OCI-LY7 (cell line): ENCODE measurements around the gene UBE2G2. TPM values are rescaled to one million over a fixed set of nuclear protein-coding genes. Genes with fewer than 3 reads are reported as not detected.

Experiments used
- BruUV-seq: library from RNA; stranded (reverse); fragments of 400-500 nt; replicated peaks from 2 replicates; lab custom pipeline; 2021; lab: Mats Ljungman, UMichigan
- CTCF ChIA-PET: fragments of 300-600 bp; sonication (Branson Sonifier 250); formaldehyde crosslinking; loops from one replicate; lab custom pipeline; 2022; ENCODE audit warnings: antibody characterized with exemption; ENCODE audit not compliant: unreplicated experiment; lab: Charles Lee
- POLR2A ChIA-PET: fragments of 300-600 bp; sonication (Branson Sonifier 250); formaldehyde crosslinking; loops from one replicate; lab custom pipeline; 2022; ENCODE audit warnings: antibody characterized with exemption; lab: Charles Lee
- DNase-seq: peaks from one replicate; pipeline ENCODE4 v3.0.0-alpha.2; 2015; ENCODE audit warnings: low spot score
- H2AFZ ChIP-seq: fragments of 200-600 bp; sonication (generic), shearing (Covaris generic); 2 replicates; pipeline ENCODE4 v1.6.1; 2014; ENCODE audit warnings: mild to moderate bottlenecking, antibody characterized with exemption, low read length, moderate library complexity
- H3K27ac ChIP-seq: fragments of 200-600 bp; sonication (generic); 2 replicates; pipeline ENCODE4 v1.5.1; 2014; ENCODE audit warnings: mixed run types, low read depth, mild to moderate bottlenecking, moderate library complexity, low read length, inconsistent platforms; ENCODE audit not compliant: poor library complexity, severe bottlenecking
- H3K36me3 ChIP-seq: fragments of 200-600 bp; sonication (generic); 2 replicates; pipeline ENCODE4 v1.6.1; 2014; ENCODE audit warnings: mild to moderate bottlenecking, antibody characterized with exemption, low read length, moderate library complexity, mixed read lengths; ENCODE audit not compliant: insufficient read depth
- H3K4me1 ChIP-seq: fragments of 200-600 bp; sonication (generic); 2 replicates; pipeline ENCODE4 v1.5.1; 2014; ENCODE audit warnings: mild to moderate bottlenecking, low read length; ENCODE audit not compliant: insufficient read depth, poor library complexity, severe bottlenecking
- H3K4me2 ChIP-seq: fragments of 200-600 bp; sonication (generic); 2 replicates; pipeline ENCODE4 v1.6.1; 2014; ENCODE audit warnings: mild to moderate bottlenecking, low read length
- H3K4me3 ChIP-seq: fragments of 200-600 bp; sonication (generic); 2 replicates; pipeline ENCODE4 v1.5.1; 2014; ENCODE audit warnings: mild to moderate bottlenecking, low read depth, low read length; ENCODE audit not compliant: poor library complexity, severe bottlenecking
- H3K79me2 ChIP-seq: fragments of 200-600 bp; sonication (generic); 2 replicates; pipeline ENCODE4 v1.6.1; 2016; ENCODE audit warnings: low read depth, mild to moderate bottlenecking, low read length, moderate library complexity, mixed read lengths; ENCODE audit not compliant: insufficient read depth
- H3K9me2 ChIP-seq: fragments of 200-600 bp; sonication (generic); 2 replicates; pipeline ENCODE4 v1.6.1; 2016; ENCODE audit warnings: mild to moderate bottlenecking, low read length, mixed read lengths; ENCODE audit not compliant: insufficient read depth
- H3K9me3 ChIP-seq: fragments of 200-600 bp; sonication (generic); 2 replicates; pipeline ENCODE4 v1.6.1; 2014; ENCODE audit warnings: mild to moderate bottlenecking, mixed run types, low read length, mixed read lengths
- H4K20me1 ChIP-seq: fragments of 200-600 bp; sonication (generic); 2 replicates; pipeline ENCODE4 v1.6.1; 2014; ENCODE audit warnings: mild to moderate bottlenecking, antibody characterized with exemption, low read length, moderate library complexity, mixed read lengths; ENCODE audit not compliant: insufficient read depth
- EZH2phosphoT487 ChIP-seq: fragments of 200-600 bp; sonication (generic); IDR thresholded peaks from 2 replicates; pipeline ENCODE4 v1.6.1; 2018; ENCODE audit warnings: low read depth, borderline replicate concordance, mild to moderate bottlenecking, mixed run types, antibody characterized with exemption, low read length, moderate library complexity, mixed read lengths
- intact Hi-C: fragments of 100-400 bp; cut with micrococcal nuclease; formaldehyde crosslinking; loops from one replicate; pipeline ENCODE4 v1.10.0; 2022; ENCODE audit not compliant: unreplicated experiment
- total RNA-seq, 2 experiments: library from RNA; depleted of rRNA in 1 of 2; stranded (reverse); fragments of >200 nt in 1 of 2; shearing (Covaris generic) in 1 of 2; gene quantifications; 2 replicates each; pipeline ENCODE4 v1.2.3, GENCODE V29; 2014 to 2022
- TF ChIP-seq, protein P1 (sequence below): fragments of 200-600 bp; sonication (generic); conservative IDR thresholded peaks from 2 replicates; pipeline ENCODE4 v1.5.1; 2014; ENCODE audit warnings: mild to moderate bottlenecking, antibody characterized with exemption, low read length, moderate library complexity, mixed read lengths

UBE2G2 gene
- total RNA-seq, 2 experiments from 2014 or later = 104 to 141 TPM

DNA sequence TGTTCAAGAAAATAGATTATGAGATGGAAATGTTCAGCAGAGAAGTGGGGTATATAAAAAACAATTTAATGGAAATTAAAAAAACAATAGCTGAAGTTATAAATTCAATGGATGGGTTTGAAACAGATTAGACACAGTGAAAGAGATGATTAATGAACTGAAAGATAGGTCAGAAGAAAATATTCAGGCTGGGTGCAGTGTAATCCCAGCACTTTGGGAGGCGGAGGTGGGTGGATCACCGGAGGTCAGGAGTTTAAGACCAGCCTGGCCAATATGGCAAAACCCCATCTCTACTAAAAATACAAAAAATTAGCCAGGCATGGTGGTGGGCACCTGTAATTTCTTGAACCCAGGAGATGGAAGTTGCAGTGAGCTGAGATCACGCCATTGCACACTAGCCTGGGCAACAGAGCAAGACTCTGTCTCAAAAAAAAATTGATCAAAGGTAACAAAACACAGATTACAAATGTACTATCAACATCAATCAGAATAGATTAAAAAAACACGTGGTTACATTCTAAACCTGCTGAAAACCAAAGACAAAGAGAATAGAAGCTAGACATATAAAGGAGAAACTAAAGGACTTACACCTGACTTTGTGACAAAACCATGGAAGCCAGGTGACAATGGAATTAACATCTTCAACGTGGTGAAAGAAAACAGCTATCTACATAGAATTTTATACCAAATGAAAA is 21.0 kb upstream of the UBE2G2 start:
- no TSS peak for BruUV-seq
- POLR2A ChIA-PET = no interaction called here
- TF ChIP-seq, protein P1, sequence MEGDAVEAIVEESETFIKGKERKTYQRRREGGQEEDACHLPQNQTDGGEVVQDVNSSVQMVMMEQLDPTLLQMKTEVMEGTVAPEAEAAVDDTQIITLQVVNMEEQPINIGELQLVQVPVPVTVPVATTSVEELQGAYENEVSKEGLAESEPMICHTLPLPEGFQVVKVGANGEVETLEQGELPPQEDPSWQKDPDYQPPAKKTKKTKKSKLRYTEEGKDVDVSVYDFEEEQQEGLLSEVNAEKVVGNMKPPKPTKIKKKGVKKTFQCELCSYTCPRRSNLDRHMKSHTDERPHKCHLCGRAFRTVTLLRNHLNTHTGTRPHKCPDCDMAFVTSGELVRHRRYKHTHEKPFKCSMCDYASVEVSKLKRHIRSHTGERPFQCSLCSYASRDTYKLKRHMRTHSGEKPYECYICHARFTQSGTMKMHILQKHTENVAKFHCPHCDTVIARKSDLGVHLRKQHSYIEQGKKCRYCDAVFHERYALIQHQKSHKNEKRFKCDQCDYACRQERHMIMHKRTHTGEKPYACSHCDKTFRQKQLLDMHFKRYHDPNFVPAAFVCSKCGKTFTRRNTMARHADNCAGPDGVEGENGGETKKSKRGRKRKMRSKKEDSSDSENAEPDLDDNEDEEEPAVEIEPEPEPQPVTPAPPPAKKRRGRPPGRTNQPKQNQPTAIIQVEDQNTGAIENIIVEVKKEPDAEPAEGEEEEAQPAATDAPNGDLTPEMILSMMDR = no peak
- no peak for TF ChIP-seq EZH2phosphoT487

DNA sequence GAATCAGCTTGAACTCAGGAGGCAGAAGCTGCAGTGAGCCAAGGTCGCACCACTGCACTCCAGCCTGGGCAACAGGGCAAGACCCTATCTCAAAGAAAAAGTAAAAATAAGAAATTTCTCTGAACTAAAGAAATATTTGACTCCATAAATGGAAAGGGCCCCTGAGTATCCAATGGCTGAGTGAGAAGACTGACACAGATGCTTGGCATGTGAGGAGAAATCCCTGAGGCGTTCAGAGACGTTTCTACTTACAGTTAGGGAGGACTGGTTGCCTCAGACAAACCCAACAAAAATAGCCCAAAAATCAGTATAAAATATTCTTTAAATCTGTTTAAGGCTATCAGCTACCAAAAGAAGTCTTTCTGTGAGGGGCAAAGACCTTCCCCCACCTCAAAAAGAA is 19.2 kb upstream of the UBE2G2 start:
- H3K9me2 ChIP-seq = no peaks in the 10 kb centered on the region
- peaks cover 15% of the 10 kb centered on the region for H3K9me3 ChIP-seq
- ChIA-PET CTCF (no interaction called here), POLR2A (interaction anchor here (0.6 kb wide), 1 partner anchor 53 kb away, joined by 5 read pairs; the partner anchor contains the start of gene PTTG1IP)
- peaks cover 11% of the 10 kb centered on the region; the same call in 1 of the 2 replicates for H3K79me2 ChIP-seq
- no peak overlapping the region for H3K4me2 ChIP-seq
- intact Hi-C loops = no loop called here
- BruUV-seq = no TSS peak
- peaks cover 6% of the 10 kb centered on the region for H3K4me1 ChIP-seq
- H3K27ac ChIP-seq = no peak overlapping the region
- no peak overlapping the region for H2AFZ ChIP-seq
- H3K4me3 ChIP-seq = no peak overlapping the region
- H3K36me3 ChIP-seq = no peaks in the 10 kb centered on the region
- H4K20me1 ChIP-seq = peaks cover 4% of the 10 kb centered on the region; the same call in 1 of the 2 replicates
- DNase-seq = no peak
- TF ChIP-seq EZH2phosphoT487 = no peak
- TF ChIP-seq, protein P1 = no peak

More for the DNA sequence above, 21.0 kb upstream of the UBE2G2 start:
- intact Hi-C loops = no loop called here
- H4K20me1 ChIP-seq = no peaks in the 10 kb centered on the region
- peaks cover 15% of the 10 kb centered on the region for H3K9me3 ChIP-seq
- CTCF ChIA-PET = no interaction called here
- no peaks in the 10 kb centered on the region for H3K79me2 ChIP-seq
- no peak overlapping the region for H3K4me2 ChIP-seq
- no peak overlapping the region for H3K4me3 ChIP-seq
- peak; percentile 31 for DNase-seq
- H2AFZ ChIP-seq = no peak overlapping the region
- no peak overlapping the region for H3K27ac ChIP-seq
- H3K36me3 ChIP-seq = no peaks in the 10 kb centered on the region
- H3K4me1 ChIP-seq = no peaks in the 10 kb centered on the region
- H3K9me2 ChIP-seq = no peaks in the 10 kb centered on the region
